GM19372 (cell line): ENCODE measurements around the gene FAM72C.
A peak's percentile ranks its signal among the peaks of the same experiment; 100 is the strongest.
"Not testable (repeated sequence)": the region's sequence is repeated elsewhere in the genome, so short reads cannot be mapped to it uniquely, and the experiment has no call there.

Source experiments
- ATAC-seq: cut with Tn5 transposase; IDR thresholded peaks from one replicate; pipeline ENCODE4 v1.9.1; 2021; ENCODE audit warnings: mild to moderate bottlenecking, low read depth, moderate library complexity; ENCODE audit not compliant: unreplicated experiment

The FAM72C gene

GRCh38 chr1:143971924-143972700, at the start of gene FAM72C:
FAM72C (minus strand) TSS chr1:143971986; CDS start chr1:143971141, 845 bp downstream.
- ATAC-seq, result peak; percentile 75

- ATAC-seq, result not testable (repeated sequence)
Measured at GRCh38 chr1:144020001-144020738, 48.4 kb upstream of the FAM72C start.

DNA sequence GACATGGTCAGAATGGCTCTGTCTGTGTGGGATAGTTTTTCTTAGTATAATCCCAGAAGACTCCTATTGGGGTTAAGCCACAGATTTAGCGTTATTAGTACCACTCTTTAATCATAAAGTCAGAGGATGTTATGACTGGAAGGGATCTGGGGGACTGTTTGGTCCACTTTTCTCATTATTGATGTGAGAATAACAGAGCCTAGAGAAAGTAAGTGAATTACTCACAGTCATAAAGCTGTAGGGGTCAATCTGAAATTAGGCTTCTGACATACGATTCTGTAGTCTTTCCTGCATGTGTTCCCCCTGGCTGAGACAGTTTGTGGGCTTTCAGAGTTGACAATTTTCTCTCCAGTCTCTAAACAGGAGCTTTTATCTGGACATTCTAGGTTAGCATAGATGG, 47.3 kb upstream of the FAM72C start:
- ATAC-seq, result not testable (repeated sequence)

DNA sequence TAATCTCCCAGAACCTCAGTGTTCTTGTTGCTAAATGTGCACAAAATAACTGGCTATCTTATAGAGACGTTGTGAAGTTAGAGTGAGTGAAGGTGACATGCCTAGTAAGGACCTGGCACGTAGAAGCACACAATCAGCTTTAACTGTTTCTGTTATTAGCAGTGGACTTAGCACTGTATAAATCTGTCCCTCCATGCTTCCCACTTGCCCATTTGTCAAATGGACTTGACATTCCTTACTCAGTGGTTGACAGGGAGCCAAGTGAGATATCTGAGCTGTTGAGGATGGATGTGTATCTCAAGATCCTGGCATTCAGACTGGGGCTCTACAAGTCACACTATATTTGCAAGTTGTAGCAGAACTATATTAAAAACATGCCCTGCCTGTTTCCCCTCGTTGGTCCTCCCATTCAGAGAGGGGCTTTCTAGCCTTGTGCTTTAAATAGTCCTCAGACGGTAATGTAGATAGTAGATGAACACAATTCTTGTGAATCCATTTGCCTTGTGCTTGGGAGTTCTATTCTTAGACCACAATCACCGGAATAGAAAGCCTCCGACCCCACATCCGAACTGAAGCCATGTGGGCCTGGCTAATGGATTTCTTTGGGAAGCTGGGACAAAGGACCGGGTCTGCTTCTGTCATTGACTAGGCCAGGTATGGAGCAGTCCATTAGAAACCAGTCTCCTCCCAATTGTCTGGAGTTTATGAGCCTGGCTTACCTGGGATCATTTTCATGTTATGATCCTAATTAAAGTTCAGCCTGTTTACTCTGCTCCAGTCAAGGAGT, 43.6 kb upstream of the FAM72C start:
- ATAC-seq, result not testable (repeated sequence)

GRCh38 chr1:144014528-144014927, 42.7 kb upstream of the FAM72C start:
- ATAC-seq, result not testable (repeated sequence)

GRCh38 chr1:144014121-144014520, 42.3 kb upstream of the FAM72C start:
- not testable (repeated sequence) for ATAC-seq

DNA sequence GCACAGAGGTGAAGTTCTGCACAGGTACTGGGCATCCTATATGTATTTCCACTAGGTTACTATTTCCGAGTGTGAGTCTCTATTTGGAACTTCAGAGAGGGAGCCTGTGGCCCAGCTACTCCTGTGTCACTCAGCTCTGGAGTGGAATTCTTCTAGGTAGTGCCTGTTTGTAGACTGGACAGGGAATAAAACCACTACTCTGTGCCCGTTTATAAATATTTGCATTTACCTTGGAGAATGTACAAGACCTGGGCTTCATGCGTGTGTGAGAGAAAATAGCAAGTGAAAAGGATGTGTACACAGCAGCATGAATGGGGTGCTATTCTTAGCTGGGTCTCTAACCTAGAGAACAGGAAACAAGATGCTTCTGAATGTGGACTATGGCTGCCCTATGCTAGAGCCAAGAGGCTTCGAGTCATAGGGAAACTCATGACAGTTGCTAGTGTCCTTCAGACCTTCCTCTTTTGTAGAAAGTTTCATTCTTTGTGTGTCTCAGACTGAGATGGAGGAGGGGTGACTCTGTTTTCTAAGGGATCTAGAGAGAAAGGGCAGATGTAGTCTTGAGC, 40.5 kb upstream of the FAM72C start:
- peak; percentile 100 for ATAC-seq

DNA sequence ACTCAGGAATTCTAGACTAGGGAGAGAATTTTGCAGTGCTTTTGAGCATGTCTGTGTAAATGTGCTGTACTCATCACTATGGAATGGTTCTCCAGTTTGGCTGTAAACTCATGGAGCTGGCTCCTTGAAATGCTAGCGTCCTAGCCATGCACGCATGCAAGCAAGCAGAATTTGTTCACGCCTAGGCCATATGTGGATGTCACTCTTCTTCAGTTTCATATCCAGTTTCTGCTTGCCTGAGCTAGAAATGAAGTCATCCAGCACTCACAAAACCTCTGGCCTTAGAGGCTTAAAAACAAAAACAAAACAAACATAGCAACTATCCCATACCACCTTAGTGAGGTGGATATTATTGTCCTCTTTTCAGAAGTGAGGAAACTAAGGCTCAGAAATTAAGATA, 37.6 kb upstream of the FAM72C start:
- ATAC-seq, result not testable (repeated sequence)

DNA sequence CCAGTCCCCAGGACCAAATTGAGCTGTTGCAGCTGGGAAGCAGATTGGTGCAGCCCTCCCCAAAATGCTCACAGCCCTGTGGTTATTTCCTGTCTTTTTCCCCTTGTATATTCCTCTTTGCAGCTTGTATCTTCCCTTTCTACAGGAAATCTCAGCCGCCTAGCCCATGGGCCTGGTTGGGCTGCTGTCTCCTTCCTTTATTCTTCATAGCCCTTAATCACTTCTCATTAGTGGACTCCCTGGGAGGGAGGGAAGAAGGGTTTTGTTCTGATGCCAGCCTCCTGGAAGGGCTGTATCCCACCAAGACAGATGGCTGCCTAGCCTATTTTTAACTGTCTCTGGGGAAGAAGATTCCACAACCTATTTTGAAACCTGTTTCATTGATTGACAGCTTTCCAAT, 32.5 kb upstream of the FAM72C start:
- ATAC-seq, result not testable (repeated sequence)

DNA sequence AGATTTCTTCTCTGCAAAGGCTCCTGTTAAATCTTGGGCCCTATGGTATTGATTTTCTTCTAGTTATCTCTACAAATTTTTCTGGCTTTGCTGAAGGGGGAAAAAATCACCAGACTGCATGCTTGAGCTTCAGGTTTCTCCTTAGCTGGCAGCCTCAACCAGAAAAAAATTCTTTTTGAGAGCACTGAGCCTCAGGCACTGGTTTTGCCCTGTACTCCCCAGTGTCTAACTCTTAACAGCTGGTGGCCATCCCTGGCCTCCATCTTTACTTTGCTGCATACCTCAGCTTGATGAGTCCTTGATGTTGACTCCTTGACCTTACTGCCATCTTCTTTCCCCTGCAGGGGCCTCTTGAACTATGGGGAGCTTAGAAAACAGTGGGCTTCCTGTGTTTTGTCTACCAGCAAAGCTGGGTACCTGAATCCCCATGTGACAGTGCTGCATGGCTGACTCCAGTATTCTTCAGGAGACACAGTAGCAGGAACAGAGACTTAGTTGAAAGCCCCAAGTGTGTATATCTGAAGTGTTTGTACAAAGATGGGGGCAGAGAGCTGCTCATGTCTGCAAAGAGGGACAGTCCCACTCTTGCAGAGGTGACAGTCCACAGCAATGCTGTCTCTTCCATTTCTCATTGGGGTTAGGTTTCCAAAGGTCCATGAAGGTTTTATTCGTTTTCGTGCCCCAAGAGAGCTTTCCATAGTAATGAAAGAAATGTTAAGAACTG, 31.7 kb upstream of the FAM72C start:
- ATAC-seq, result not testable (repeated sequence)

GRCh38 chr1:144002141-144002881, 30.5 kb upstream of the FAM72C start:
- ATAC-seq, result not testable (repeated sequence)

DNA sequence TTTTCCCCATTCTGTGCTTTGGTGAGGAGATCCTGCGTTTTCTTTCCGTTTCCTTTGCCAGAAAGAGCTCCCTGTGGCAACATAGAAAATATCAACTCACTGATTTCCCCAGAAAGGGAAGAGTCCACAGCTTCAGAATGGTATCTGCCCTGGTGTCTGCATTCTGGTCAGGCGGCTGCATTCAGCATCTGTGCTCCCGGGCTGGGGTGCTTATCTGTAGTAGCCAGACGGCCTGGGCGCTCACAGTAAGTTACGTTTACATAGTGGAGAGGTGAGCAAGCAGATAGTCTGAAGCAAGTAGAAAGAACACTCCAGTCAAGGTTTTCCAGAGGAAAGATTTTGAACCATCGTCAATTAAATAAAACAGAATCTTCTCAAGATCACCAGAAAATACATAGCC, 29.3 kb upstream of the FAM72C start:
- ATAC-seq, result not testable (repeated sequence)

- not testable (repeated sequence) for ATAC-seq
Measured at GRCh38 chr1:143996020-143996419, 24.2 kb upstream of the FAM72C start.

DNA sequence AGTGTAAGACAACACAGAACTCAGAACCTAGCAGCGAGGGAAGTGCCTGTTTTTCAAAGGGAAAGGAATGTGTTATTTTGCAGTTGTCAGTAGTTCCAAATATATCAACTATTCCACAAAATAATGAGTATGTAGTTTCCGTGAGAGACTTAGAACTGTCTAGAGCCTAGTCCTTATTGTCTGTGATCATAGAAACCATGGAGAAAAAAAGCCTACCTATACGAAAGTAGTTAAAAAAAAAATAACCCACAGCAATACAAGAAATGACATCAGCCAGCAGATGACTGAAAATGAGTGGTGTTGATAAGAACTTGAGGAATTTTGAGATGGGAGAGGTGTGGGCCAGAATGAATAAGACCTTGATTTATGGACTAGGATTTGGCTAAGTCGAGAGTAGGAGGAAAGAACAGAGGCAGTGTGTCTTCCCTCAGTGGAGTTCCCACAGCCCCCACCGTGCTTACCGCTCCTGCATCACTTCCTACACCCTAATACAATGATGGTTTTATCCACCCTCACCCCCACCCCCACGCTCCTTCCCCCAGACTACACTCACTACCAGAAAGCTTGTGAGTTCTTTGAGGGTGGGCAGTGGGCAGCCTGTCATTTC, 21.6 kb upstream of the FAM72C start:
- not testable (repeated sequence) for ATAC-seq

- not testable (repeated sequence) for ATAC-seq
Measured at GRCh38 chr1:143990699-143991098, 18.9 kb upstream of the FAM72C start.

GRCh38 chr1:143989719-143990118, 17.9 kb upstream of the FAM72C start:
- not testable (repeated sequence) for ATAC-seq

DNA sequence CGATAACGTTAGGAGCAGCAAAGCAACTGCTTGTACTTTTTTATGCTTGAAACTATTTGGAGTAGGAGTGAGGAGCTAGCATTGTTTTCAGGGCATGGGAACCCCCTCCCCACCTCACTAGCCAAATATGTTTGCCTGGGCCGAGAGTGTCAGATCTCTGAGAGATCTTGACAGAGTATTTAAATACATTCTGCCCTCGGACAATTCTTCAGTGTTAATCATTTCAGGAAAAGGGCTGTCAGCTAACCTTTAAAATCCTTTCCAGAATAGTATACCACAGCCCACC, 17.6 kb upstream of the FAM72C start:
- ATAC-seq, result not testable (repeated sequence)

- ATAC-seq, result not testable (repeated sequence)
Measured at GRCh38 chr1:143988602-143989426, 17.0 kb upstream of the FAM72C start.
